ENCODE data around the gene PCDHA4.

GRCh38 chr5:140822281-140822629 lies 15.4 kb downstream of the PCDHA4 start:
- TF ChIP-seq POLR2A (IDR thresholded peaks at IDR 0.05) (no peak), CTCF (IDR thresholded peaks at IDR 0.05 in 8 of 11, conservative IDR thresholded peaks at IDR 0.05 in 3 of 11) (no peak), POLR2AphosphoS5 (IDR thresholded peaks at IDR 0.05) (no peak)

Data from spleen (tissue), 7 donors.